WTC11 (cell line): ENCODE measurements around the gene KCNA1.

Experiments used
- AFF4 ChIP-seq: sonication (generic); formaldehyde crosslinking; IDR thresholded peaks from 2 replicates; pipeline ENCODE4 v1.8.1; 2023; ENCODE audit warnings: mild to moderate bottlenecking, missing genetic modification reagents, borderline replicate concordance
- AR ChIP-seq: fragments of 250-450 bp; sonication (Bioruptor Pico); IDR thresholded peaks from 2 replicates; pipeline ENCODE4 v1.9.0; 2021; ENCODE audit warnings: mild to moderate bottlenecking
- ATF2 ChIP-seq: sonication (generic); formaldehyde crosslinking; IDR thresholded peaks from 2 replicates; pipeline ENCODE4 v1.8.1; 2022; ENCODE audit warnings: low read depth, missing genetic modification reagents, borderline replicate concordance
- E2F1 ChIP-seq: sonication (generic); formaldehyde crosslinking; IDR thresholded peaks from 2 replicates; pipeline ENCODE4 v1.8.0; 2022; ENCODE audit warnings: mild to moderate bottlenecking, missing genetic modification reagents
- FOXJ3 ChIP-seq: sonication (generic); formaldehyde crosslinking; IDR thresholded peaks from 2 replicates; pipeline ENCODE4 v1.9.0; 2021; ENCODE audit warnings: missing genetic modification reagents, mild to moderate bottlenecking, borderline replicate concordance
- NFYB ChIP-seq: sonication (generic); formaldehyde crosslinking; conservative IDR thresholded peaks from 2 replicates; pipeline ENCODE4 v1.8.0; 2022; ENCODE audit warnings: low read depth, missing genetic modification reagents

- TF ChIP-seq AFF4 (CRISPR knock-in tag) (no peak), ATF2 (no peak), AR (CRISPR knock-in tag) (no peak), FOXJ3 (CRISPR knock-in tag) (no peak), E2F1 (CRISPR knock-in tag) (no peak), NFYB (CRISPR knock-in tag) (no peak)
Measured at GRCh38 chr12:4899364-4899763, 10.3 kb upstream of the KCNA1 start.
